ENCODE results near the gene AKR1C3. TPM values are rescaled to one million over a fixed set of nuclear protein-coding genes. Genes with fewer than 3 reads are reported as not detected.
A peak's percentile ranks its signal among the peaks of the same experiment; 100 is the strongest.
"Not testable (repeated sequence)": the region's sequence is repeated elsewhere in the genome, so short reads cannot be mapped to it uniquely, and the experiment has no call there.

The AKR1C3 gene
- total RNA-seq (ENCODE audit: low replicate concordance), result 1.9 and 2.8 TPM in 2 replicates

- Histone ChIP-seq H3K36me3 (no peaks in the 10 kb centered on the region), H2AFZ (replicated peaks) (peak within 1 kb of the TSS; percentile 30), H3K27me3 (no peaks in the 10 kb centered on the region), H3K4me1 (no peaks in the 10 kb centered on the region), H3K9ac (no peak within 1 kb of the TSS), H3K4me2 (no peak within 1 kb of the TSS), H3K79me2 (ENCODE audit: low read depth) (no peaks in the 10 kb centered on the region), H3K4me3 (no peak within 1 kb of the TSS), H3K27ac (no peak within 1 kb of the TSS), H3F3A (ENCODE audit: low read depth) (no peaks in the 10 kb centered on the region), H4K20me1 (ENCODE audit: low read depth) (no peaks in the 10 kb centered on the region), H3K9me3 (ENCODE audit: low read depth) (no peaks in the 10 kb centered on the region)
- Mint-ChIP-seq H3K4me3 (no peak within 1 kb of the TSS), H3K27me3 (ENCODE audit: insufficient read depth, low read depth) (no peaks in the 10 kb centered on the region), H3K4me1 (no peaks in the 10 kb centered on the region), H3K36me3 (no peaks in the 10 kb centered on the region), H3K27ac (no peak within 1 kb of the TSS), H3K9me3 (peaks cover 3% of the 10 kb centered on the region)
- DNase-seq (ENCODE audit: low spot score), result no peak
- peak; percentile 58 for TF ChIP-seq CTCF (IDR thresholded peaks at IDR 0.05)
- no peak for TF ChIP-seq EZH2 (IDR thresholded peaks at IDR 0.05)
- no peak for TF ChIP-seq EZH2phosphoT487 (IDR thresholded peaks at IDR 0.05)
Observed at GRCh38 chr10:5094265-5095205, at the start of gene AKR1C3. Gene AKR1C3, plus strand, starts transcription at chr10:5094414. Its CDS starts 31 bp downstream, at chr10:5094445.

GRCh38 chr10:5045095-5045494 is 49.1 kb upstream of the AKR1C3 start:
- Histone ChIP-seq H3K4me1 (no peaks in the 10 kb centered on the region), H3K27ac (no peak overlapping the region), H3K36me3 (no peaks in the 10 kb centered on the region), H3K9ac (no peak overlapping the region), H3F3A (ENCODE audit: low read depth) (no peaks in the 10 kb centered on the region), H3K9me3 (ENCODE audit: low read depth) (no peaks in the 10 kb centered on the region), H4K20me1 (ENCODE audit: low read depth) (no peaks in the 10 kb centered on the region), H2AFZ (replicated peaks) (no peak overlapping the region), H3K4me3 (no peak overlapping the region), H3K79me2 (ENCODE audit: low read depth) (no peaks in the 10 kb centered on the region), H3K27me3 (no peaks in the 10 kb centered on the region), H3K4me2 (no peak overlapping the region)
- Mint-ChIP-seq H3K9me3 (peaks cover 5% of the 10 kb centered on the region), H3K36me3 (no peaks in the 10 kb centered on the region), H3K4me3 (no peak overlapping the region), H3K4me1 (no peaks in the 10 kb centered on the region), H3K27ac (no peak overlapping the region), H3K27me3 (ENCODE audit: insufficient read depth, low read depth) (peaks cover 4% of the 10 kb centered on the region)
- TF ChIP-seq CTCF (IDR thresholded peaks at IDR 0.05) (no peak), EZH2phosphoT487 (IDR thresholded peaks at IDR 0.05) (no peak), EZH2 (IDR thresholded peaks at IDR 0.05) (no peak)
- DNase-seq (ENCODE audit: low spot score), result no peak

GRCh38 chr10:5046410-5046809 is 47.8 kb upstream of the AKR1C3 start:
- no peak overlapping the region for H3K27ac Mint-ChIP-seq
- no peak overlapping the region for H2AFZ ChIP-seq (replicated peaks)
- H3K9me3 Mint-ChIP-seq, result peaks cover 5% of the 10 kb centered on the region

GRCh38 chr10:5047055-5047454 is 47.2 kb upstream of the AKR1C3 start:
- not testable (repeated sequence) for H3K4me3 Mint-ChIP-seq; H2AFZ ChIP-seq (replicated peaks); H3K27ac Mint-ChIP-seq; H3K4me3 ChIP-seq; H4K20me1 ChIP-seq (ENCODE audit: low read depth); H3K4me2 ChIP-seq; H3K4me1 ChIP-seq; H3K4me1 Mint-ChIP-seq; H3K36me3 Mint-ChIP-seq; H3F3A ChIP-seq (ENCODE audit: low read depth); H3K27ac ChIP-seq; H3K79me2 ChIP-seq (ENCODE audit: low read depth); DNase-seq (ENCODE audit: low spot score); H3K9me3 ChIP-seq (ENCODE audit: low read depth); H3K9me3 Mint-ChIP-seq; H3K27me3 Mint-ChIP-seq (ENCODE audit: insufficient read depth, low read depth); H3K36me3 ChIP-seq; H3K9ac ChIP-seq; H3K27me3 ChIP-seq

More at GRCh38 chr10:5046410-5046809, 47.8 kb upstream of the AKR1C3 start:
- Histone ChIP-seq H3K9me3 (ENCODE audit: low read depth) (no peaks in the 10 kb centered on the region), H3K4me3 (no peak overlapping the region), H3K79me2 (ENCODE audit: low read depth) (no peaks in the 10 kb centered on the region), H3K36me3 (no peaks in the 10 kb centered on the region), H3K27ac (no peak overlapping the region), H3K9ac (no peak overlapping the region), H4K20me1 (ENCODE audit: low read depth) (no peaks in the 10 kb centered on the region), H3K4me1 (no peaks in the 10 kb centered on the region), H3K4me2 (no peak overlapping the region), H3K27me3 (no peaks in the 10 kb centered on the region), H3F3A (ENCODE audit: low read depth) (no peaks in the 10 kb centered on the region)
- H3K36me3 Mint-ChIP-seq, result no peaks in the 10 kb centered on the region
- DNase-seq (ENCODE audit: low spot score), result no peak
- no peak for TF ChIP-seq CTCF (IDR thresholded peaks at IDR 0.05)
- TF ChIP-seq EZH2phosphoT487 (IDR thresholded peaks at IDR 0.05), result no peak
- no peak for TF ChIP-seq EZH2 (IDR thresholded peaks at IDR 0.05)
- H3K4me1 Mint-ChIP-seq, result no peaks in the 10 kb centered on the region
- no peak overlapping the region for H3K4me3 Mint-ChIP-seq
- peaks cover 3% of the 10 kb centered on the region for H3K27me3 Mint-ChIP-seq (ENCODE audit: insufficient read depth, low read depth)

All from neural progenitor cell (in vitro differentiated cells).